NB4 (cell line): Measurements from ENCODE around the gene DYNC1H1.

Experiments used
- CTCF ChIP-seq: IDR thresholded peaks from one replicate; pipeline ENCODE4 v1.5.1; 2012; ENCODE audit warnings: low read depth, low read length
- MAX ChIP-seq: IDR thresholded peaks from 2 replicates; pipeline ENCODE4 v1.6.1; 2011; ENCODE audit warnings: low read depth, low read length
- MYC ChIP-seq: IDR thresholded peaks from 2 replicates; pipeline ENCODE4 v1.6.1; 2011; ENCODE audit warnings: low read depth, low read length
- POLR2A ChIP-seq: IDR thresholded peaks from 2 replicates; pipeline ENCODE4 v1.6.1; 2011; ENCODE audit warnings: mild to moderate bottlenecking; ENCODE audit not compliant: insufficient read length; ENCODE audit errors: extremely low read depth

- TF ChIP-seq CTCF (no peak), POLR2A (no peak), MAX (no peak), MYC (no peak)
Observed at GRCh38 chr14:102034301-102034700, 69.9 kb downstream of the DYNC1H1 start.
